HG03097 (cell line): ENCODE data around the gene MYLK.
"Not testable (repeated sequence)": the region's sequence is repeated elsewhere in the genome, so short reads cannot be mapped to it uniquely, and the experiment has no call there.

Experiments used
- ATAC-seq: cut with Tn5 transposase; IDR thresholded peaks from one replicate; pipeline ENCODE4 v1.9.1; 2021; ENCODE audit not compliant: unreplicated experiment, low FRiP score

The MYLK gene

DNA sequence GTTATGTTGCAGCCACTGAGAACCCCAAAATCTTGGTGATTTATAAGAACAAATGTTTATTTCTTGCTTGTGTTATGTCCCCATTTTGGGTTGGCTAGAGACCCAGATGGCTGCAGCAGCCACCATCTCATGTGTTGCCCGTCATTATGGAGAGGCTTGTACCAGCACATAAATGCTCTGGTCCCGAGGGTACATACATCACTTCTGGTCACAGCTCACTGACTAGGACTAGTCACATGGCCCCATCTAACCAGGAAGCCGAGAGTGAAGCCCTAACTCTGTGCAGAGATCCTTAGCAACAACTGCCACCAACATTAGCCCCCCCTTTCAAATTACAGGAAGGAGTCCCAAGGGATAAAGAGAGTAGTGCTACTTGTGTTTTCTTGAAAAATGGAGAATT, 273.8 kb downstream of the MYLK start:
- peak; percentile 65 for ATAC-seq

DNA sequence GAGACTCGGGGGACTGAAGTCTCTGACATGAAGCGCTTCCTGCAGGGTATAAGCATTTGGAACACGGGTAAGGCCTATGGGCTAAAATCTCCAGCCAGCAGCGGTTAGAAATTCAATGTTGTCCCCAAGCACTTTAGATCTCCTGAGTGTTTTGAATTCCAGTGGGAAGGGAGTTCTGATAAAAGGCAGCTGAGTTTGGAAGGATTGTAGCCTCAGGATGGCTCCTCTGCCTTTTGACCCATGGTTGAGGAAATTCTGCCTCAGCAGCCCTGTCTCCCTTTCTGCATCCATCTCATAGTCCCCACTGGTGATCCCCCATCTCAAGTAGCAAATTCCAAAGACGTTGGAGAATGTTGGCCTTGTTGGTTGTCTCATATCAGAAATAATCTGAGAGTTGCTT, 275.1 kb downstream of the MYLK start:
- no peak for ATAC-seq

DNA sequence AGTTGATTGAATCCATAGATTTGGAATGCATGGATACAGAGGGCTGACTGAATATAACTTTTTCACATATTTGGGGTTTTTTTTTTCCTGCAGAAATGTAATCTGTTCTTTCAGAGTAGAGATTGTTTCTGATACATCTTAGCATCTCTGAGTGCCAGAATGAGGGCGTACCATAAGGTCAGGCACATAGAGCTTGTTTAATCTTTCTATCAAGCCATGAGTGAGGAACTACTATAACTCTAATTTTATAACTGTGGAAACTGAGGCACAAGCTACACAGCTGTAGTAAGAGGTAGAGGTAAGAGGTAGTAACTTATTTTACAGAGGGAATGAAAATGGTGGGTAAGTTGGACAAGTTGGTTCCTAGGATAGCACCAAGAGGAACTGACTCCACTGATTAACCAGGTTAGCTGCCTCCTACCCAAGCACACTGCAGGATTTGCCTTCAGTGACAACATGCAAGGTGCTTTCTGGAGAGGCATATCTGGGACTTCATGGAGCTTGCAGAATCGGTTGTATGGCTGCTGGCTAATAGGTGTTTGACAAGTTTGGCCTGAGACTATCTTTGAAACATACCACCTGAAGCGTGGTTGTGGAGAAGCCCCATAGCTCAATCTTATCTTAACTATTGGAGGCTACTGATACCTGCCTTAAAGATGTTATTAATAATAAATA, 275.7 kb downstream of the MYLK start:
- ATAC-seq = no peak

DNA sequence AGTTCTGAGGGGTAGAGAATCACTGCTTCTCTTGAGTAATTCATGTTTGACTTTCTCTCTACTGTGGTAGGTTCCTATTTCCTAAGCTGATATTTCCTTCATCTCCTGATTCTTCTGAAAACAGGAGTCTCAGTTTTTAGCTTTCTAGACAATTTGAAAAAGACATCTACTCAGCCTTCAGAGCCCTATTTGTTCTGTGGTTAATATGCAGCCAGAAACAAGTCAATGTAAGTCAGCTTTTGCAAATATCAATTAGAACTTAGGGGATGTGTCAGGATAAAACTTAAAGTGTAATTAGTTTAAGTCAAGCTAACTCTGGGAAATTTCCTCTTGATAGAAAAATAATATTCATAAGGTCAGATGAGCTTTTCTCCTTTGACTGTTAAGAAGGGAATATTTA, 277.6 kb downstream of the MYLK start:
- no peak for ATAC-seq

DNA sequence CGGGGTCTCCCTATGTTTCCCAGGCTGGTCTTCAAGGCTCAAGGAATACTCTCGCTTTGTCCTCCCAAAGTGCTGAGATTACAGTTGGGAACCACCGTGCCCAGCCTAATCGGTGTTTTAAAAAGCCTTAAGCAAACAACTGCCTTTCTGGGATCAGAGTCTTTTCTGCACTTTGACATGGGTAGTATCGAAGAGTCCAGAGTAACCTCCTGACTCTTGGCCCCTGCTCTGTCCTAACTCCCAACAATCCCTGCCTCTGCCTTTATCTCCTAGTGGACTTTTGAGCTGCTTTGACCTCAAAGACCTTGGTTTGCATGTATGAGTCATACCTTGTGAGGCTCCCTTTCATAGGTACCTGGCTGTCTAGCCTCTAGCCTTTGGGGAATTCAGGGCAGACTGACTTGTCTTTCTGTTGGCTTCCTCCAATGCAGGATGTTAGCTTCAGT, 278.3 kb downstream of the MYLK start:
- ATAC-seq = peak; percentile 75

- not testable (repeated sequence) for ATAC-seq
These were observed 281.0 kb downstream of the MYLK start for GRCh38 chr3:123603153-123603552.

GRCh38 chr3:123602325-123602724, 281.8 kb downstream of the MYLK start:
- no peak for ATAC-seq

GRCh38 chr3:123600863-123601262, 283.3 kb downstream of the MYLK start:
- ATAC-seq = not testable (repeated sequence)

GRCh38 chr3:123597561-123597960, 286.6 kb downstream of the MYLK start:
- ATAC-seq = no peak

DNA sequence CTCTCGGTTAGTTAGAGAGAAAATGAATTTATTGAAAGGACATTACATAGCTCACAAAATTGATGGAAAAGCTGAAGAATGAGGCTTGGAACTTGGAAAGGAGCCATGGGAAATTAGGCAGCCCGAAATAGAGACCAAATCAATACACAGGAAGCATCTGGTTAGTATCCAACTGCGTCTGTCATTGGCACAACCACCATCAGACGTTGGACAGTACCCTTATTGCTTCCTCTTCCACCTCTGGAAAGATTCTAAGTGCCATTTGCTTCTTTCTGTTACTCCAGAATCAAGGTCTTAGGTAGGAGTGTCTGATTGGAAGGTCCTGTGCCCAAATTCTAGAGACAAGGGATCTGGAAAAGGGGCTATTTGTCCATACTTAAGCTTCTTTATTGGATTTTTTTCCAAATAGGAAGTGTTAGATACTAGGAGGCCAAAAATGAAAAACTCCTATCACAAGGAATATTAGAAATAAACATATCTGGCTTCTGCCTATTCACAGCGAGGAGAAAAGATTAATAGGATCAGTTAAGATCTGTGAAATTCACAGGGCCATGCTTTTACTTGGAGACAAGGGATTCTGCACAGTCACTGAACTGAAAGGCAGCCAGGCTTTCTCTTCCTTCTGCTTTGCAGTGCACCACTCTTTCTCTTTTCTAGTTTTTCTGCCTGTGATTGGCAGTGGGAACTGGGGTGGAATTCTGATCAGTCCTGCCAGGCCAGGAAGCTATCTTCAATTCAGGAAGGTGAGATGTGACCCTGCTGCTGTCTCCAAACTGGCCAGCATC, 288.5 kb downstream of the MYLK start:
- ATAC-seq = no peak

DNA sequence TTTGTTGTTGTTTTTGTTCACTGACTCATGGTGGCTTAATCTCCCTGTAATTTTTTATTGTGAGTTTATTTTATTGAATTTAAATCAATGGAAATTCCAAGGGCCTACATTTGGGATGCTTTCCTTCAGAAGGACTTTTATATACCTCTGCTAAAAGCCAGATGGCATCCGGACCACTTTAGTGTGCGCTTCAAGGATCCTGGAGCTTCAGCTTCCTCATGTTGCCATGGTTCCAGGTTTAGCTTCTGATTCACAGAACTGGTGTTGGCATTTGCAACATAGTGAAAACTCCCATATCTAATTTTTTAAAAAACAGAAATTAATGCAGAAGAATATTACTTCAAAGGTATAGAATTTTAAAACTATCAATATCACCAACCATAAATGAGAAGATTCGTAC, 290.8 kb downstream of the MYLK start:
- ATAC-seq = no peak

GRCh38 chr3:123590685-123591450, 293.3 kb downstream of the MYLK start:
- ATAC-seq = no peak

- no peak for ATAC-seq
These were observed 296.7 kb downstream of the MYLK start for GRCh38 chr3:123587401-123587800.

DNA sequence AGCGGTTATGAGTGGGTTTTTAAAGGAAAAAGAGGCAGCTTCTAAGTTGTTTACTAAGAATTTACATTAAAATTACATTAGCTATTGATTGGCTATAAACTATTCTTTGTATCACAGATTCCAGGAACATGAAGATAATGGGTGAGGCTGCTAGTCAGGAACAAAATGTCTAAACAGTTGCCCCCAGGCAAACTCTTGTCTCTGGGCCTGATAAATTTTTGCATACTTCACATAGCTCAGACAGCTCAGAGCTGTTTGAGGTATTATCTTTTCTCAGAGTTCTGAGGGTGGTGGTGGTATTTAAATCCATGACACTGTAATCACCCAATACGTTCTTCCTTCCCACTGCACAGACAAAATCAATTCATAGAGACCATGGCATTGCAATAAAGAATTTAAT, 297.2 kb downstream of the MYLK start:
- ATAC-seq = no peak

- ATAC-seq = no peak
These were observed 298.0 kb downstream of the MYLK start for GRCh38 chr3:123586131-123586530.

DNA sequence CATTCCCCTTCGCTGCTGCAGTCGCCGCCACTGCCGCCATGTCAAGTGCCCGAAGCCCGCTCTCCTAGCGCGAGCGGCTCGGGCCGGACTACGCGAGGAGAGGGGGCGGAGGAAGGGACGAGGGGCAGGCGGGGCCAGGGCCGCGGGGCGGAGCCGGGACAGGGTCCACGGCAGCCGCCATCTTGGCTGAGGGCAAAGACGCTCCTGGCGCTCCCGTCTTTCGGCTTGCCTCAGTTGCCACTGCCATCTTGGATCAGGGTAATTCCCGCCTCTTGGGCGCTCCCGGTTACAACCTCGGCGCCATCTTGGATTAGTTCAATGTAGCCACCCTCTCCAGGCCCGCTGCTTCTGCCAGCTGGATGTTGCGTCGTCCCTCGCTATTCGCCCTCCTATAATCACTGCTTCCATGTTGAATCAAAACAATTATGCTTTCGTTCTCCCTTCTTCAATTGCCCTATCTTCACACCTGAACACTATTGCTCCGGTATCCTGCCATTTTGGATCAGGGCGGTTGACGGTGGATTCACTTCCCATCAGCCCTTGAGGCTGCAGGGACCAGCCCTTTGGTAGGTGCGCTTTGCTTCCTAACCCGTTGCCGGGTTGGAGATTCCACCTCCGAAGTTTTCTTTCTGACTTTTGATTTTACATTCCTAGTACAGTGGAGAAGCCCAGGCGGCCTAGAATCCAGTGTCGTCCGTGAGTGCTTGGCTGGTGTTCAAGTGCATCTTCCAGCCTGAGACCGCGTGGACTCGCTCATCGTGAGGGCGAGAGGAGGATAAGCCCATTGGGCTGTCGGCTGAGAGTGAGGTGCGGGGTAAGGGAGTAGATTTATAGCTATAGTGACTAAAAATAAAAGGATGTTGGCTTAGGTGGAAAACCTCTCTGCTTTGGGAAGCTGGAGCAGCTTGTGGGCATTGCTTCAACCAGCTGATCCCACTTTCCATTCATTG, 298.9 kb downstream of the MYLK start, which contains the start of gene HACD2:
Gene HACD2, minus strand, starts transcription at position 66 of the 950 bp plus-strand sequence. Its CDS starts 26 bp downstream, at position 40.
- ATAC-seq = peak; percentile 89

DNA sequence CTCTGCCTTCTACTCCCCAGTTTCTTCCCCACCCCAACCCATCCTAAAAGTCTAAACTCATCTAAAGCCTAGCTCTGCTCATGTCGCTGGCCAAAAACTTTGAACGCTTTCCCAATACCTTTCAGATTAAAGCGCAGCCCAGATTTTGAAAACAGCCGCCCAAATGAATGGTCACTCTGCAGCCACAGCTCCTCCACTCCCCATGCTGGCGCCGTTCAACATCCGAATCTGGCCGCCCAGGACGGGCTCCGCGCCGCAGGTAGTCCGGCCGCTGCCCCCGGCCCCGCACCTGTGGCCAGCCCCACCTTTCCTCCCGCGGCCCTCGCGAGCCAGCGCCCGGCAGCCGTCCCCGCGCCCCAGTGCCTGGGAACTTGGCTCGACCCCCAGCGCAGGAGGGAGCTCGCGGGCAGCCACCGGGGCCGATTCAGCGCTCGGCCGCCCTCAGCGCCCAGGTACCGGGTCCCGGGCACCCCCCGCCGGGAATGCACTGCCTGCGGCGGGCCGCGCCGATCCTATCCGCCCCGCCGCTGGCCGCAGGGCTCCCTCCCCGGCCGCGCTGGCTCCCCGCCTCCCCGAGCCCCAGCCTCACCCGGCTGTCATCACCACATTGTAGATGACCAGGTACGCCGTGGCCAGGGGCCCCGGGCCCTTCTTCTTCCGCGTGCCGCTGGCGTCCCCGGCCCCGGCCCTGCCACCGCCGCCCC, 299.7 kb downstream of the MYLK start:
- peak; percentile 31 for ATAC-seq

GRCh38 chr3:123583561-123583960, 300.6 kb downstream of the MYLK start:
- ATAC-seq = no peak

- ATAC-seq = no peak
These were observed 301.8 kb downstream of the MYLK start for GRCh38 chr3:123582315-123582714.
